Activated T-helper 1 cell treated with Interleukin-2 at 50 U/mL for 16 hours (primary cell): ENCODE measurements around the gene LIPC.

Experiments
- DNase-seq: peaks from one replicate; pipeline ENCODE4 v3.0.0-alpha.2; 2020; ENCODE audit warnings: low read depth

The LIPC gene

GRCh38 chr15:58436552-58436951 lies 4.8 kb downstream of the LIPC start:
- DNase-seq, result no peak

- DNase-seq, result no peak
Measured at GRCh38 chr15:58437531-58438105, 5.8 kb downstream of the LIPC start.

- no peak for DNase-seq
Measured at GRCh38 chr15:58438111-58438510, 6.3 kb downstream of the LIPC start.

GRCh38 chr15:58438956-58439355 lies 7.2 kb downstream of the LIPC start:
- DNase-seq, result no peak

- DNase-seq, result no peak
Measured at GRCh38 chr15:58440158-58440910, 8.5 kb downstream of the LIPC start.

GRCh38 chr15:58440922-58441321 lies 9.1 kb downstream of the LIPC start:
- no peak for DNase-seq

- DNase-seq, result no peak
Measured at GRCh38 chr15:58441376-58442070, 9.7 kb downstream of the LIPC start.

GRCh38 chr15:58442122-58442521 lies 10.3 kb downstream of the LIPC start:
- DNase-seq, result no peak

GRCh38 chr15:58443308-58443707 lies 11.5 kb downstream of the LIPC start:
- no peak for DNase-seq

GRCh38 chr15:58444056-58444455 lies 12.3 kb downstream of the LIPC start:
- DNase-seq, result no peak

- no peak for DNase-seq
Measured at GRCh38 chr15:58444658-58445332, 13.0 kb downstream of the LIPC start.

GRCh38 chr15:58445865-58446264 lies 14.1 kb downstream of the LIPC start:
- DNase-seq, result no peak

GRCh38 chr15:58446521-58446920 lies 14.7 kb downstream of the LIPC start:
- no peak for DNase-seq

GRCh38 chr15:58447271-58448010 lies 15.7 kb downstream of the LIPC start:
- DNase-seq, result no peak

GRCh38 chr15:58448331-58448730 lies 16.5 kb downstream of the LIPC start:
- DNase-seq, result no peak

GRCh38 chr15:58448906-58449305 lies 17.1 kb downstream of the LIPC start:
- no peak for DNase-seq

- DNase-seq, result no peak
Measured at GRCh38 chr15:58451826-58452225, 20.0 kb downstream of the LIPC start.

- no peak for DNase-seq
Measured at GRCh38 chr15:58452775-58453174, 21.0 kb downstream of the LIPC start.

- DNase-seq, result no peak
Measured at GRCh38 chr15:58453931-58454793, 22.4 kb downstream of the LIPC start.

- DNase-seq, result no peak
Measured at GRCh38 chr15:58454950-58455401, 23.2 kb downstream of the LIPC start.

GRCh38 chr15:58457466-58457965 lies 25.7 kb downstream of the LIPC start:
- no peak for DNase-seq
